K562 (cell line): ENCODE results near the gene GPR39. TPM values are rescaled to one million over a fixed set of nuclear protein-coding genes. Genes with fewer than 3 reads are reported as not detected.

ENCODE experiments used
- ATAC-seq: fragments of 200-7000 bp; cut with Tn5 transposase; 3 replicates; pipeline ENCODE4 v1.9.1; 2020; ENCODE audit warnings: moderate library complexity
- BruUV-seq: library from RNA; stranded (reverse); fragments of 400-500 nt; replicated peaks from 2 replicates; lab custom pipeline; 2021; lab: Mats Ljungman, UMichigan
- CTCF ChIA-PET: fragments of 300-600 bp; formaldehyde crosslinking; extraction: SDS; loops from one replicate; lab custom pipeline; 2021; ENCODE audit warnings: low intra/inter-chr PET ratio; lab: Yijun Ruan, JAX
- POLR2A ChIA-PET: fragments of 300-600, 350-650 bp; sonication (Branson Sonifier 250); formaldehyde crosslinking; extraction: SDS; loops from one replicate; lab custom pipeline; 2021; ENCODE audit warnings: antibody characterized with exemption, inconsistent platforms; lab: Yijun Ruan, JAX
- DNase-seq, 4 experiments: peaks; one replicate each; pipeline versions ENCODE4 v3.0.0 to v3.0.0-alpha.2; 2011 to 2018; ENCODE audit warnings: low spot score in 3 of 4, mixed read lengths in 3 of 4; ENCODE audit errors: extremely low read depth in 1 of 4
- FAIRE-seq: peaks from 2 replicates; lab custom pipeline; 2011; peaks lifted over from hg19 to GRCh38; lab: Jason Lieb, UNC
- H2AFZ ChIP-seq: 2 replicates; pipeline ENCODE4 v1.6.0; 2011; ENCODE audit warnings: low read depth, low read length, control low read depth, inconsistent platforms
- H3K27ac ChIP-seq: fragments of 200-600 bp; 3 replicates; pipeline ENCODE4 v1.8.0; 2011; ENCODE audit warnings: low read depth, mild to moderate bottlenecking, control low read depth, inconsistent platforms, low read length, moderate library complexity, mixed read lengths; ENCODE audit errors: extremely low read depth
- H3K27me3 ChIP-seq, 2 experiments: fragments of 300-600 bp in 1 of 2; 2 replicates in 1 of 2; 3 replicates in 1 of 2; pipeline versions ENCODE4 v1.6.0 to v1.8.0; 2011; ENCODE audit warnings: inconsistent platforms in 2 of 2, low read length in 2 of 2, mild to moderate bottlenecking in 1 of 2, mixed read lengths in 1 of 2, moderate library complexity in 1 of 2; ENCODE audit not compliant: control insufficient read depth in 2 of 2, insufficient read depth in 2 of 2
- H3K36me3 ChIP-seq: fragments of 300-600 bp; 3 replicates; pipeline ENCODE4 v1.8.0; 2011; ENCODE audit warnings: mild to moderate bottlenecking, low read length, inconsistent platforms; ENCODE audit not compliant: control insufficient read depth, insufficient read depth
- H3K4me1 ChIP-seq, 2 experiments: fragments of 200-600 bp in 1 of 2; replicated peaks in 1 of 2; 2 replicates in 1 of 2; 3 replicates in 1 of 2; pipeline versions ENCODE4 v1.5.1 to v1.8.0; 2011; ENCODE audit warnings: inconsistent platforms in 2 of 2, low read length in 2 of 2, mild to moderate bottlenecking in 1 of 2, mixed read lengths in 1 of 2, moderate library complexity in 1 of 2; ENCODE audit not compliant: control insufficient read depth in 2 of 2, insufficient read depth in 2 of 2
- H3K4me2 ChIP-seq: 2 replicates; pipeline ENCODE4 v1.6.1; 2011; ENCODE audit warnings: low read length, control low read depth, inconsistent platforms, mixed read lengths; ENCODE audit not compliant: insufficient read depth
- H3K4me3 ChIP-seq: fragments of 200-600 bp; sonication (generic), shearing (Covaris generic); 2 replicates; pipeline ENCODE4 v1.5.1; 2016; ENCODE audit warnings: control low read depth, inconsistent platforms
- H3K79me2 ChIP-seq: fragments of 200-600 bp; 3 replicates; pipeline ENCODE4 v1.8.0; 2011; ENCODE audit warnings: low read length, inconsistent platforms; ENCODE audit not compliant: control insufficient read depth, insufficient read depth
- H3K9ac ChIP-seq, 2 experiments: 2 replicates each; pipeline versions ENCODE4 v1.6.0 to v1.6.1; 2011; ENCODE audit warnings: low read depth in 2 of 2, low read length in 2 of 2, control low read depth in 1 of 2, inconsistent platforms in 1 of 2, mild to moderate bottlenecking in 1 of 2, mixed read lengths in 1 of 2; ENCODE audit not compliant: insufficient read depth in 1 of 2
- H3K9me1 ChIP-seq: one replicate; pipeline ENCODE4 v1.6.0; 2011; ENCODE audit warnings: inconsistent platforms, mild to moderate bottlenecking, low read length, moderate library complexity; ENCODE audit not compliant: control insufficient read depth, insufficient read depth
- H3K9me3 ChIP-seq: replicated peaks from 2 replicates; pipeline ENCODE4 v1.5.1; 2011; ENCODE audit warnings: low read depth, low read length, inconsistent platforms; ENCODE audit not compliant: control insufficient read depth, insufficient read depth
- H4K20me1 ChIP-seq: replicated peaks from 2 replicates; pipeline ENCODE4 v1.6.1; 2011; ENCODE audit warnings: low read length, inconsistent platforms, mixed read lengths; ENCODE audit not compliant: control insufficient read depth, insufficient read depth
- CXXC5 ChIP-seq: fragments of 250-450 bp; sonication (Bioruptor Pico); IDR thresholded peaks from 2 replicates; pipeline ENCODE4 v1.8.0; 2022; ENCODE audit warnings: inconsistent platforms, mild to moderate bottlenecking, moderate library complexity
- FOXJ3 ChIP-seq: sonication (generic); formaldehyde crosslinking; IDR thresholded peaks from 2 replicates; pipeline ENCODE4 v1.4.0; 2020; ENCODE audit warnings: mild to moderate bottlenecking, missing genetic modification reagents
- HDAC1 ChIP-seq, 2 experiments: fragments of 450-650 bp; IDR thresholded peaks; 2 replicates each; pipeline ENCODE4 v1.6.1; 2016 to 2017; ENCODE audit warnings: inconsistent platforms in 1 of 2, mild to moderate bottlenecking in 1 of 2, moderate library complexity in 1 of 2
- POLR3G ChIP-seq: IDR thresholded peaks from 2 replicates; pipeline ENCODE4 v1.6.1; 2011; ENCODE audit not compliant: insufficient read length, insufficient replicate concordance; ENCODE audit errors: extremely low read depth
- ZKSCAN8 ChIP-seq: fragments of 200-800 bp; sonication (Bioruptor generic); IDR thresholded peaks from 2 replicates; pipeline ENCODE4 v1.6.1; 2016; ENCODE audit warnings: missing genetic modification characterization, missing compliant biosample characterization
- ZNF140 ChIP-seq: fragments of 250-450 bp; sonication (Bioruptor Pico); IDR thresholded peaks from 2 replicates; pipeline ENCODE4 v1.8.0; 2021; ENCODE audit warnings: moderate library complexity, mild to moderate bottlenecking, inconsistent platforms
- ZNF785 ChIP-seq: fragments of 250-450 bp; sonication (Bioruptor Pico); IDR thresholded peaks from 2 replicates; pipeline ENCODE4 v1.4.0; 2020; ENCODE audit warnings: mild to moderate bottlenecking
- WGBS: fragments of 100-300 bp; shearing (Covaris generic); methylation state at CpG from one replicate; pipeline ENCODE4 v1.1.6; 2016; ENCODE audit warnings: low coverage, mixed read lengths; ENCODE audit not compliant: insufficient coverage; ENCODE audit errors: missing lambda C conversion rate; 5-methylcytosine and 5-hydroxymethylcytosine counted together
- in situ Hi-C: fragments of 300-500 bp; cut with MboI; formaldehyde crosslinking; loops from 4 replicates; pipeline ENCODE4 v1.15.0; 2018; ENCODE audit warnings: inconsistent platforms, mixed read lengths
- intact Hi-C: fragments of 100-400 bp; cut with micrococcal nuclease; formaldehyde crosslinking; loops from 2 replicates; pipeline ENCODE4 v1.14.2; 2022
- polyA plus RNA-seq, 8 experiments: library from polyadenylated mRNA; depleted of rRNA in 4 of 8; stranded (reverse) in 5 of 8; unstranded in 3 of 8; fragments of >200 nt; fragmentation: Nextera tagmentation in 2 of 8; fragmentation: Illumina TruSeq in 1 of 8; extraction: Ambion mirVana in 2 of 8; extraction: Trizol in 1 of 8; gene quantifications; 2 replicates each; pipeline versions ENCODE4 v1.2.1 to v1.2.3, GENCODE V29; 2011 to 2014; ENCODE audit warnings: inconsistent platforms in 1 of 8, missing spikeins in 1 of 8
- total RNA-seq, 7 experiments: library from RNA; depleted of rRNA in 6 of 7; stranded (reverse); fragments of >200 nt in 6 of 7; fragmentation: Illumina TruSeq in 2 of 7; extraction: Trizol in 2 of 7; gene quantifications; 2 replicates each; pipeline versions ENCODE4 v1.2.1 to v1.2.3, GENCODE V29; 2011 to 2021; ENCODE audit warnings: low replicate concordance in 1 of 7
- TF ChIP-seq, protein P1 (sequence below): fragments of 450-650 bp; IDR thresholded peaks from 2 replicates; pipeline ENCODE4 v1.6.1; 2018; ENCODE audit not compliant: partially characterized antibody
- TF ChIP-seq, protein P2 (sequence below): sonication (generic); formaldehyde crosslinking; IDR thresholded peaks from 2 replicates; pipeline ENCODE4 v1.8.0; 2023; ENCODE audit warnings: missing genetic modification reagents, mild to moderate bottlenecking, borderline replicate concordance

GPR39 gene
- total and polyA plus RNA-seq, 9 of the 15 experiments (the other 6 are each of a cell fraction or from before 2014, with no cell fraction given), result 0.04 TPM; not detected in 8

DNA sequence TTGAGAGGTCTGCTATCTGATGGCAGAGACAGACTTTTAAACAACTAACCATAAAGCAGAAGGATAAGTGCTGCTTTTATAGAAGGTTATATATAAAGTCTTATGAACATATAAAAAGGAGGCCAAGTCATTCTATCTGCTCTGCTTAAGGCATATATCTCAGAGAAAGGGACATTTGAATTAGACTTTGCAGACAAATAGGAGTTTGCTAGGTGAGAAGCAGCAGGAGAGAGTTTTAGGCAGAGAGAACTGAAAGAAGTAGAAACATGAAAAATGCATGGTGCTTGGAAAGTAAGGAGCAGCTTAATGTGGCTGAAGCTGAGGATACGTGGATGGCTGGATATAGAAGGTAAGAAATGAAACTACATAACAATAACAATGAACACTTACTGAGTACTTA lies 188.0 kb downstream of the GPR39 start:
- 0% methylated on average over 1 of the region's 1 CpG for WGBS
- POLR2A ChIA-PET, result no interaction called here
- H3K9me1 ChIP-seq, result no peaks in the 10 kb centered on the region
- no peaks in the 10 kb centered on the region for H3K79me2 ChIP-seq
- no peaks in the 10 kb centered on the region for H3K4me1 ChIP-seq
- no peaks in the 10 kb centered on the region for H4K20me1 ChIP-seq
- intact Hi-C loops (no loop called here), in situ Hi-C loops (no loop called here)
- H3K27ac ChIP-seq, result no peak overlapping the region
- DNase-seq (no peak), ATAC-seq (no peak), FAIRE-seq (no peak)
- H2AFZ ChIP-seq, result no peak overlapping the region
- H3K27me3 ChIP-seq, result no peaks in the 10 kb centered on the region
- BruUV-seq, result no TSS peak
- H3K9me3 ChIP-seq, result no peaks in the 10 kb centered on the region
- CTCF ChIA-PET, result no interaction called here
- no peaks in the 10 kb centered on the region for H3K36me3 ChIP-seq
- H3K9ac ChIP-seq, result no peak overlapping the region
- no peak overlapping the region for H3K4me3 ChIP-seq
- no peak overlapping the region for H3K4me2 ChIP-seq
- TF ChIP-seq, protein P1, sequence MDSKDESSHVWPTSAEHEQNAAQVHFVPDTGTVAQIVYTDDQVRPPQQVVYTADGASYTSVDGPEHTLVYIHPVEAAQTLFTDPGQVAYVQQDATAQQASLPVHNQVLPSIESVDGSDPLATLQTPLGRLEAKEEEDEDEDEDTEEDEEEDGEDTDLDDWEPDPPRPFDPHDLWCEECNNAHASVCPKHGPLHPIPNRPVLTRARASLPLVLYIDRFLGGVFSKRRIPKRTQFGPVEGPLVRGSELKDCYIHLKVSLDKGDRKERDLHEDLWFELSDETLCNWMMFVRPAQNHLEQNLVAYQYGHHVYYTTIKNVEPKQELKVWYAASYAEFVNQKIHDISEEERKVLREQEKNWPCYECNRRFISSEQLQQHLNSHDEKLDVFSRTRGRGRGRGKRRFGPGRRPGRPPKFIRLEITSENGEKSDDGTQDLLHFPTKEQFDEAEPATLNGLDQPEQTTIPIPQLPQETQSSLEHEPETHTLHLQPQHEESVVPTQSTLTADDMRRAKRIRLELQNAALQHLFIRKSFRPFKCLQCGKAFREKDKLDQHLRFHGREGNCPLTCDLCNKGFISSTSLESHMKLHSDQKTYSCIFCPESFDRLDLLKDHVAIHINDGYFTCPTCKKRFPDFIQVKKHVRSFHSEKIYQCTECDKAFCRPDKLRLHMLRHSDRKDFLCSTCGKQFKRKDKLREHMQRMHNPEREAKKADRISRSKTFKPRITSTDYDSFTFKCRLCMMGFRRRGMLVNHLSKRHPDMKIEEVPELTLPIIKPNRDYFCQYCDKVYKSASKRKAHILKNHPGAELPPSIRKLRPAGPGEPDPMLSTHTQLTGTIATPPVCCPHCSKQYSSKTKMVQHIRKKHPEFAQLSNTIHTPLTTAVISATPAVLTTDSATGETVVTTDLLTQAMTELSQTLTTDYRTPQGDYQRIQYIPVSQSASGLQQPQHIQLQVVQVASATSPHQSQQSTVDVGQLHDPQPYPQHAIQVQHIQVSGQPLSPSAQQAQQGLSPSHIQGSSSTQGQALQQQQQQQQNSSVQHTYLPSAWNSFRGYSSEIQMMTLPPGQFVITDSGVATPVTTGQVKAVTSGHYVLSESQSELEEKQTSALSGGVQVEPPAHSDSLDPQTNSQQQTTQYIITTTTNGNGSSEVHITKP, result no peak
- TF ChIP-seq ZKSCAN8 (CRISPR knock-in tag), result no peak
- no peak for TF ChIP-seq HDAC1 (IDR thresholded peaks at IDR 0.05)
- no peak for TF ChIP-seq CXXC5 (CRISPR knock-in tag)
- TF ChIP-seq ZNF140, result no peak
- no peak for TF ChIP-seq ZNF785 (CRISPR knock-in tag)
- TF ChIP-seq, protein P2, sequence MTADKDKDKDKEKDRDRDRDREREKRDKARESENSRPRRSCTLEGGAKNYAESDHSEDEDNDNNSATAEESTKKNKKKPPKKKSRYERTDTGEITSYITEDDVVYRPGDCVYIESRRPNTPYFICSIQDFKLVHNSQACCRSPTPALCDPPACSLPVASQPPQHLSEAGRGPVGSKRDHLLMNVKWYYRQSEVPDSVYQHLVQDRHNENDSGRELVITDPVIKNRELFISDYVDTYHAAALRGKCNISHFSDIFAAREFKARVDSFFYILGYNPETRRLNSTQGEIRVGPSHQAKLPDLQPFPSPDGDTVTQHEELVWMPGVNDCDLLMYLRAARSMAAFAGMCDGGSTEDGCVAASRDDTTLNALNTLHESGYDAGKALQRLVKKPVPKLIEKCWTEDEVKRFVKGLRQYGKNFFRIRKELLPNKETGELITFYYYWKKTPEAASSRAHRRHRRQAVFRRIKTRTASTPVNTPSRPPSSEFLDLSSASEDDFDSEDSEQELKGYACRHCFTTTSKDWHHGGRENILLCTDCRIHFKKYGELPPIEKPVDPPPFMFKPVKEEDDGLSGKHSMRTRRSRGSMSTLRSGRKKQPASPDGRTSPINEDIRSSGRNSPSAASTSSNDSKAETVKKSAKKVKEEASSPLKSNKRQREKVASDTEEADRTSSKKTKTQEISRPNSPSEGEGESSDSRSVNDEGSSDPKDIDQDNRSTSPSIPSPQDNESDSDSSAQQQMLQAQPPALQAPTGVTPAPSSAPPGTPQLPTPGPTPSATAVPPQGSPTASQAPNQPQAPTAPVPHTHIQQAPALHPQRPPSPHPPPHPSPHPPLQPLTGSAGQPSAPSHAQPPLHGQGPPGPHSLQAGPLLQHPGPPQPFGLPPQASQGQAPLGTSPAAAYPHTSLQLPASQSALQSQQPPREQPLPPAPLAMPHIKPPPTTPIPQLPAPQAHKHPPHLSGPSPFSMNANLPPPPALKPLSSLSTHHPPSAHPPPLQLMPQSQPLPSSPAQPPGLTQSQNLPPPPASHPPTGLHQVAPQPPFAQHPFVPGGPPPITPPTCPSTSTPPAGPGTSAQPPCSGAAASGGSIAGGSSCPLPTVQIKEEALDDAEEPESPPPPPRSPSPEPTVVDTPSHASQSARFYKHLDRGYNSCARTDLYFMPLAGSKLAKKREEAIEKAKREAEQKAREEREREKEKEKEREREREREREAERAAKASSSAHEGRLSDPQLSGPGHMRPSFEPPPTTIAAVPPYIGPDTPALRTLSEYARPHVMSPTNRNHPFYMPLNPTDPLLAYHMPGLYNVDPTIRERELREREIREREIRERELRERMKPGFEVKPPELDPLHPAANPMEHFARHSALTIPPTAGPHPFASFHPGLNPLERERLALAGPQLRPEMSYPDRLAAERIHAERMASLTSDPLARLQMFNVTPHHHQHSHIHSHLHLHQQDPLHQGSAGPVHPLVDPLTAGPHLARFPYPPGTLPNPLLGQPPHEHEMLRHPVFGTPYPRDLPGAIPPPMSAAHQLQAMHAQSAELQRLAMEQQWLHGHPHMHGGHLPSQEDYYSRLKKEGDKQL (CRISPR knock-in tag), result no peak
- no peak for TF ChIP-seq POLR3G
- TF ChIP-seq FOXJ3 (CRISPR knock-in tag), result no peak
